ENCODE measurements around the gene CMBL. TPM values are rescaled to one million over a fixed set of nuclear protein-coding genes. Genes with fewer than 3 reads are reported as not detected.
"Not testable (repeated sequence)": the region's sequence is repeated elsewhere in the genome, so short reads cannot be mapped to it uniquely, and the experiment has no call there.

The CMBL gene
- total RNA-seq, 1 donor from 2014 or later, result 0.35 TPM

DNA sequence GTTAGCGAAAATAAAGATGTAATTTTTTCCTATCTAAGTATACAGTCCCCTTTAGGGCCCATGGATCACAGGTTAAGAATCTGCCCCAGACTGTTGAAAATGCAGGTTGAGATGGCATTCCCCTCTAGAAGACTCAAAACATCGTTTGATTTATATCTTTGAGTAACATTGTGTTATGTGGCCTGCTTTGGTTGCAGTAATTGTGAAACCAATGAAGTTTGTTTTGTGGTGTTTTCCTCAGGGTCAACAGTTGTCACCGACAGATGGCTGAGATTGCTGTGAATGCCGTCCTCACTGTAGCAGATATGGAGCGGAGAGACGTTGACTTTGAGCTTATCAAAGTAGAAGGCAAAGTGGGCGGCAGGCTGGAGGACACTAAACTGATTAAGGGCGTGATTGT is 49.8 kb downstream of the CMBL start:
- Mint-ChIP-seq H3K27ac (peak overlapping the region; percentile 85), H3K36me3 (ENCODE audit: low read depth) (peaks cover 84% of the 10 kb centered on the region), H3K4me1 (peaks cover 24% of the 10 kb centered on the region), H3K4me3 (no peak overlapping the region), H3K9me3 (no peaks in the 10 kb centered on the region), H3K27me3 (no peaks in the 10 kb centered on the region)
- no peak for DNase-seq
- intact Hi-C loops (cut with micrococcal nuclease), result no loop called here

DNA sequence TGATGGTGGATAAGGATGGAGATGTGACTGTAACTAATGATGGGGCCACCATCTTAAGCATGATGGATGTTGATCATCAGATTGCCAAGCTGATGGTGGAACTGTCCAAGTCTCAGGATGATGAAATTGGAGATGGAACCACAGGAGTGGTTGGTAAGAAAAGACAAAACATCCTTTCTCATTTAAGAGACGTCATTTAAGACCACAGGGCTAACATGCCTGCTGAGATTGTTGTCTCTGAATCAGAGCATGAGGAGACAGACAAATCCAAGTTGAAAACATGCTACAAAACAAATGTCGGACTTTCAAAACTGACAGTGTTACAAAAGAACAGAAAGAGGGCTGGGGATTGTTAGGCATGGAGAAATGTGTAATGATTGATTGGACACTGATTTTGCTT is 53.0 kb downstream of the CMBL start:
- Mint-ChIP-seq H3K27me3 (peaks cover 3% of the 10 kb centered on the region), H3K4me3 (no peak overlapping the region), H3K9me3 (no peaks in the 10 kb centered on the region), H3K27ac (no peak overlapping the region), H3K36me3 (ENCODE audit: low read depth) (peaks cover 75% of the 10 kb centered on the region), H3K4me1 (peaks cover 34% of the 10 kb centered on the region)
- intact Hi-C loops (cut with micrococcal nuclease), result loop anchor here (5.0 kb wide), 1 partner anchor 308 kb away; the partner anchor contains the start of gene ANKRD33B
- no peak for DNase-seq

GRCh38 chr5:10253390-10253789 is 54.3 kb downstream of the CMBL start:
- Mint-ChIP-seq H3K36me3 (ENCODE audit: low read depth) (peaks cover 63% of the 10 kb centered on the region), H3K27ac (no peak overlapping the region), H3K4me1 (peaks cover 40% of the 10 kb centered on the region), H3K27me3 (peaks cover 3% of the 10 kb centered on the region), H3K9me3 (no peaks in the 10 kb centered on the region), H3K4me3 (no peak overlapping the region)
- DNase-seq, result no peak
- intact Hi-C loops (cut with micrococcal nuclease), result loop anchor here (5.0 kb wide), 1 partner anchor 309 kb away; the partner anchor contains the start of gene ANKRD33B

GRCh38 chr5:10251405-10251804 is 56.3 kb downstream of the CMBL start:
- H3K9me3 Mint-ChIP-seq, result no peaks in the 10 kb centered on the region

DNA sequence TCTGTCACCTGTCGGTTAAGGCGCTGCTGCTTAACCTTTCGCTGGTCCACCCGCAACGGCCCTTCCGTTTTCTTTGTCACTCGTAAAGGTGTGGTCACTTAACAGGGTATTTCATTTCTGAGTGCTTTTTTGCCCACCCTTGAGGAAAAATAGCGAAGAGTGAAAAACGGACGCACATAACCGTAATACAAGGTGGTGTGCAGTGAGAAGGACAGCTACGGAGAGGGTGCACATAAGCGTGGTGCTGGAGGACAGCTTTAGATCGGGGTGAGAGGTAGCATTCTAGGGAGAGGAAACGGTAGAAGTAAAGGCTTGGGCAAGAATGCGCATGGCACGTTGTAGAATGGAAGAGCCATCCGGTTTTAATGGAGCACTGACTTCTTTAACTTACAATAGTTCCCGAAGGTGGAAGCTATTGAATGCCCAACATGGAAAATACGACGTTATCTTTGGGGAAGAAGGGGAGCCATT is 56.9 kb downstream of the CMBL start:
- H3K27me3 Mint-ChIP-seq, result peaks cover 3% of the 10 kb centered on the region
- H3K27ac Mint-ChIP-seq, result peak overlapping the region; percentile 96
- peak overlapping the region; percentile 96 for H3K4me3 Mint-ChIP-seq
- no peaks in the 10 kb centered on the region for H3K9me3 Mint-ChIP-seq
- DNase-seq, result peak; percentile 80
- H3K36me3 Mint-ChIP-seq (ENCODE audit: low read depth), result peaks cover 42% of the 10 kb centered on the region
- peaks cover 41% of the 10 kb centered on the region for H3K4me1 Mint-ChIP-seq
- intact Hi-C loops (cut with micrococcal nuclease), result loop anchor here (1.0 to 5.0 kb wide), 4 partner anchors 102 to 510 kb away; partner anchors contain the start of genes ANKRD33B, DAP and MARCHF6

More at GRCh38 chr5:10251405-10251804, 56.3 kb downstream of the CMBL start:
- H3K27me3 Mint-ChIP-seq, result peaks cover 3% of the 10 kb centered on the region
- peak overlapping the region; percentile 96 for H3K4me3 Mint-ChIP-seq
- intact Hi-C loops (cut with micrococcal nuclease), result loop anchor here (2.0 to 5.0 kb wide), 3 partner anchors 311 to 509 kb away; partner anchors contain the start of genes ANKRD33B and DAP
- DNase-seq, result no peak
- H3K27ac Mint-ChIP-seq, result peak overlapping the region; percentile 96
- peaks cover 44% of the 10 kb centered on the region for H3K4me1 Mint-ChIP-seq
- peaks cover 46% of the 10 kb centered on the region for H3K36me3 Mint-ChIP-seq (ENCODE audit: low read depth)

DNA sequence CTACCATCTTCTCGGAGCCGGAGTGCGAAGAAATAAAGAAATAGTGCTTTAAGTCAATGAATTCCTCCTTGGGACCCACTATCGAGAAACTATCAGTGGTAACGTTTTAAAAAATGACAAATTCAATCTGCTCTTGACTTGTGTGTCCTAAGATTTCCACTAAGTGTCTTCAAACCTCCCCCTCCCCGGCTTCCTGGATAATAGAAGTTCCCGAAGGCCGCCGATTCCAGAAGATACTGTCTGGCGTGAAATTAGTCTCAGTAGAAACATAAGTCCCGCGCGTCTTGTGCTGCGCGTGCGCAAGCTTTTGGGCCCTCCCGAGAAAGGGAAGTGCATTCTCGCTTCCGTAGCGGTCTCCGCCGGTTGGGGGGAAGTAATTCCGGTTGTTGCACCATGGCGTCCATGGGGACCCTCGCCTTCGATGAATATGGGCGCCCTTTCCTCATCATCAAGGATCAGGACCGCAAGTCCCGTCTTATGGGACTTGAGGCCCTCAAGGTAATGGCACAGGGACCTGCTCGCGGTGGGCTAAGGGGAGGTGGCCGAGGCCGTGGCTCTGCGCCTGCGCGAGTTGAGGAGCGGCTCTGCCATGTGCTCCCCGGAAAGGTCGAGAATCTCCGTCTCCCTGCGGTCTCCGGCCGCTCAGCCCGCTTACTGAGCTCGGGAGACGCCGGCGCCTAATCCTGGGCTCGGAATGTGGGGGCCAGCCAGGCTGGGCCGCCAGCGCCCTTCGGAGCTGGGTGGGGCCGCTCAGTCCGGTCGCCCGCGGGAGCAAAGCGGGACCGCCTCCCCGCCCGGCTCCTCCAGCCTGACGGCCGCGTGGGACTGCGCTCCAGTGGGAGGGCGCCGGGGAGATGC is 57.5 kb downstream of the CMBL start, which contains the start of gene CCT5:
TSS of gene CCT5 (plus strand) at position 333 of the 858 bp plus-strand sequence. CDS start at position 394, 61 bp downstream.
- Mint-ChIP-seq H3K27ac (peak within 1 kb of the TSS; percentile 96), H3K4me1 (peaks cover 40% of the 10 kb centered on the region), H3K27me3 (peaks cover 3% of the 10 kb centered on the region), H3K36me3 (ENCODE audit: low read depth) (peaks cover 36% of the 10 kb centered on the region), H3K9me3 (no peaks in the 10 kb centered on the region), H3K4me3 (peak within 1 kb of the TSS; percentile 96)
- intact Hi-C loops (cut with micrococcal nuclease), result loop anchor here (1.0 to 5.0 kb wide), 4 partner anchors 103 to 511 kb away; partner anchors contain the start of genes ANKRD33B, DAP and MARCHF6
- DNase-seq, result peak; percentile 97

GRCh38 chr5:10248378-10249260 is 59.1 kb downstream of the CMBL start:
- Mint-ChIP-seq H3K27me3 (peaks cover 3% of the 10 kb centered on the region), H3K36me3 (ENCODE audit: low read depth) (peaks cover 22% of the 10 kb centered on the region), H3K27ac (peak overlapping the region; percentile 96), H3K4me3 (peak overlapping the region; percentile 96), H3K4me1 (peaks cover 30% of the 10 kb centered on the region), H3K9me3 (no peaks in the 10 kb centered on the region)
- no peak for DNase-seq
- intact Hi-C loops (cut with micrococcal nuclease), result no loop called here

DNA sequence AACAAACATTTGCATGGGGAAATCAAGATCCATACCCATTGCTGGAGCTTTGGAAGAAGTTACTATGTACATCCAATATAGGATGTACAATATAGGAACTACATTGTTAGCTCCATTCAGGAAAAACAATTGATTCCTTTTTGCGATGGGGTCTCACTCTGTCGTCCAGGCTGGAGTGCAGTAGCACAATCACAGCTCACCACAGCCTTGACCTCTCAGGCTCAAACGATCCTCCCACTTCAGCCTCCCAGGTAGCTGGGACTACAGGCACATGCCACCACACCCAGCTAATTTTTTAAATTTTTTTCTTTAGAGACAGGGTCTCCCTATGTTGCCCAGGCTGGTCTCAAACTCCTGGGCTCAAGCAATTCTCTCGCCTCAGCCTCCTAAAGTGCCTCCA is 60.5 kb downstream of the CMBL start:
- H3K4me3 Mint-ChIP-seq; intact Hi-C loops (cut with micrococcal nuclease); H3K9me3 Mint-ChIP-seq; DNase-seq; H3K27me3 Mint-ChIP-seq; H3K27ac Mint-ChIP-seq: not testable (repeated sequence)
- Mint-ChIP-seq H3K36me3 (ENCODE audit: low read depth) (peaks cover 15% of the 10 kb centered on the region), H3K4me1 (peaks cover 28% of the 10 kb centered on the region)

- Mint-ChIP-seq H3K36me3 (ENCODE audit: low read depth) (peaks cover 14% of the 10 kb centered on the region), H3K27ac (no peak overlapping the region), H3K4me3 (no peak overlapping the region), H3K9me3 (no peaks in the 10 kb centered on the region), H3K27me3 (peaks cover 3% of the 10 kb centered on the region), H3K4me1 (peaks cover 26% of the 10 kb centered on the region)
- intact Hi-C loops (cut with micrococcal nuclease), result no loop called here
- no peak for DNase-seq
Measured at GRCh38 chr5:10246761-10247160, 60.9 kb downstream of the CMBL start.

DNA sequence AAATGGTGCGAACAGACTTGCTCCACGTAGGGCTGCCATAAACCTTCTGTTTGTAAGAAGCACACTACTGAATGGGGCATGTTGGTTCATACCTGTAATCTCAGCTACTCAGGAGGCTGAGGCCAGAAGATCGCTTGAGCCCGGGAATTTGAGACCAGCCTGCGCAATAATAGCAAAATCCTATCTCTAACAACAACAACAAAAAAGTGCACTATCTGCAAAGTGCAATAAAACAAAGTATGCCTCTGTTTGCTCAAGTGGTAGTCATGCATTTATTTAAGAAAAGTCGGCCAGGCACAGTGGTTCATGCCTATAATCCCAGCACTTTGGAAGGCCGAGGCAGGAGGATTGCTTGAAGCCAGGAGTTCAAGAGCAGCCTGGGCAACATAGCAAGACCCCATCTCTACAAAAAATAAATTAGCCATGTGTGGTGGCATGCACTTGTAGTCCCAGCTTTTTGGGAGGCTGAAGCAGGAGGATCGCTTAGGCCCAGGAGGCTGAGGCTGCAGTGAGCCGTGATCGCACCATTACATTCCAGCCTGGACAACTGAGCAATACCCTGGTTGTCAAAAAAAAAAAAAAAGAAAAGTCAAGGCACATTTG is 63.3 kb downstream of the CMBL start:
- H3K9me3 Mint-ChIP-seq, result no peaks in the 10 kb centered on the region
- no peak overlapping the region for H3K4me3 Mint-ChIP-seq
- no peak for DNase-seq
- no peak overlapping the region for H3K27ac Mint-ChIP-seq
- H3K4me1 Mint-ChIP-seq, result peaks cover 16% of the 10 kb centered on the region
- intact Hi-C loops (cut with micrococcal nuclease), result no loop called here
- H3K27me3 Mint-ChIP-seq, result no peaks in the 10 kb centered on the region
- H3K36me3 Mint-ChIP-seq (ENCODE audit: low read depth), result no peaks in the 10 kb centered on the region

DNA sequence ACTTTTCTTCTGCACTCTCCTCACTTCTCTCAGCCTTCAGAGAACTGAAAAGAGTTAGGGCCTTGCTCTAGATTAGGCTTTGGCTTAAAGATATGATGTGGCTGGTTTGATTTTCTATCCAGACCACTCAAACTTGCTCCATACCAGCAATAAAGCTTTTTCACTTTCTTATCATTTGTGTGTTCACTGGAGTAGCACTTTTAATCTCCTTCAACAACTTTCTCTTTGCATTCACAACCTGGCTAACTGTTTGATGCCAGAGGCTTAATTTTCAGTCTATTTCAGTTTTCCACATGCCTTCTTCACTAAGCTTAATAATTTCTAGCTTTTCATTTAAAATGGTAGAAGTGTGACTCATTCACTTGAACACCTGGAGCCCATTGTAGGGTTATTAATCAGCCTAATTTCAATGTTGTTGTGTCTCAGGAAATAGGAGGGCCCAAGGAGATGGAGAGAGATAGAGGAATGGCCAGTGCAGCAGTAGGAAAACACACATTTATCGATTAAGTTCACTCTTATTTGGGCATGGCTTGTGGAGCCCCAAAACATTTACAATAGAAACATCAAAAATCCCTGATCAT is 64.0 kb downstream of the CMBL start:
- H3K9me3 Mint-ChIP-seq, result no peaks in the 10 kb centered on the region
- H3K27me3 Mint-ChIP-seq, result no peaks in the 10 kb centered on the region
- H3K27ac Mint-ChIP-seq, result no peak overlapping the region
- H3K36me3 Mint-ChIP-seq (ENCODE audit: low read depth), result no peaks in the 10 kb centered on the region
- peaks cover 12% of the 10 kb centered on the region for H3K4me1 Mint-ChIP-seq
- intact Hi-C loops (cut with micrococcal nuclease), result no loop called here
- DNase-seq, result no peak
- H3K4me3 Mint-ChIP-seq, result no peak overlapping the region

DNA sequence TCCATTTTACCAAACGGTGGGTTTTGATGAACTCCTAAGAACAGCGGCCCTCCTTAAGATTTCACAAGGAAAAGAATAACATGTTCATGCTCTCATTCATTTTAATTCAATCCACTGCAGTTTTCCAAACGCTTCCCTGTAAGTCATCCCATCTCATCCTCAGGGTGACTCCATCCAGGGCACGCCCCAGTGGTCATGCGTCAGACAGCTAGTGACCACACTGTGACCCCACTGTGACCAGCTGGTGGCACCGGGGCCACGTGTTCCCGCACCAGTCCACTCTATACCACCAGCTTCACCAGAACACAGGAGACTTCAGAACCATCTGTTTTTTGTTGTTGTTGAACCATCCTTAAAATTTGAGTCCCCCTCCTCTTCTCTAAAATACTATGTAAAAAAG is 72.4 kb downstream of the CMBL start:
- Mint-ChIP-seq H3K4me3 (no peak overlapping the region), H3K27ac (no peak overlapping the region), H3K36me3 (ENCODE audit: low read depth) (peaks cover 21% of the 10 kb centered on the region), H3K9me3 (no peaks in the 10 kb centered on the region), H3K27me3 (no peaks in the 10 kb centered on the region), H3K4me1 (no peaks in the 10 kb centered on the region)
- DNase-seq, result no peak
- intact Hi-C loops (cut with micrococcal nuclease), result no loop called here

DNA sequence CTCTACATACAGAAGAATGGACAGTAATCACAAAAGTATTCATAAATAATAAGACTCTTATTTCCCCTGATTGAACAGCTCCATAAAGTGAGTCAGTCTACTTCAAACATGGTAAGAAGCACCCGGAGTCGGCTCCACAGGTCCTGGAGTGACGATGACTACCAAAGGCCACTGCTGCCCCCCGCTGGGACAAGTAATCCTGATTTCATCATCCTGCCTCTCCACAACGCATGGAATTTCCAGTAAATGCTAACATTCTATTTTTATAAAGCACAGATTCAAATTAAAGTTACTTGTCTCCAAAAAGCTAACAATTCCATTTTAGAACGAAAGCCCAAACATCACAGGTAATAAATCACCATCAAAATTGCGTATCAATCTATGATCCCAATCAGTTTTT is 74.2 kb downstream of the CMBL start:
- intact Hi-C loops (cut with micrococcal nuclease), result no loop called here
- no peak overlapping the region for H3K27ac Mint-ChIP-seq
- no peaks in the 10 kb centered on the region for H3K4me1 Mint-ChIP-seq
- no peaks in the 10 kb centered on the region for H3K27me3 Mint-ChIP-seq
- H3K9me3 Mint-ChIP-seq, result no peaks in the 10 kb centered on the region
- no peak overlapping the region for H3K4me3 Mint-ChIP-seq
- no peak for DNase-seq
- peaks cover 22% of the 10 kb centered on the region for H3K36me3 Mint-ChIP-seq (ENCODE audit: low read depth)
